WTC11 (cell line): Measurements from ENCODE around the gene CAPN3.

ENCODE experiments used
- CBFB ChIP-seq: sonication (generic); formaldehyde crosslinking; IDR thresholded peaks from 2 replicates; pipeline ENCODE4 v1.8.1; 2022; ENCODE audit warnings: mild to moderate bottlenecking, low read depth, missing genetic modification reagents
- CREM ChIP-seq: sonication (generic); formaldehyde crosslinking; IDR thresholded peaks from 2 replicates; pipeline ENCODE4 v1.8.1; 2022; ENCODE audit warnings: mild to moderate bottlenecking, missing genetic modification reagents, moderate library complexity
- FOXJ3 ChIP-seq: sonication (generic); formaldehyde crosslinking; IDR thresholded peaks from 2 replicates; pipeline ENCODE4 v1.9.0; 2021; ENCODE audit warnings: missing genetic modification reagents, mild to moderate bottlenecking, borderline replicate concordance
- TCF7 ChIP-seq: sonication (generic); formaldehyde crosslinking; IDR thresholded peaks from 2 replicates; pipeline ENCODE4 v1.8.0; 2022; ENCODE audit warnings: mild to moderate bottlenecking, low read depth, missing genetic modification reagents, moderate library complexity
- TP53 ChIP-seq: sonication (generic); formaldehyde crosslinking; IDR thresholded peaks from 2 replicates; pipeline ENCODE4 v1.8.1; 2023; ENCODE audit warnings: mild to moderate bottlenecking, missing genetic modification reagents
- ZNF671 ChIP-seq: fragments of 250-450 bp; sonication (Bioruptor Pico); IDR thresholded peaks from 2 replicates; pipeline ENCODE4 v1.8.0; 2021; ENCODE audit warnings: mild to moderate bottlenecking
- TF ChIP-seq, protein P1 (sequence below): fragments of 200-600 bp; IDR thresholded peaks from 2 replicates; pipeline ENCODE4 v1.8.0; 2022; ENCODE audit warnings: antibody characterized with exemption
- TF ChIP-seq, protein P2 (sequence below): sonication (generic); formaldehyde crosslinking; IDR thresholded peaks from 2 replicates; pipeline ENCODE4 v1.8.1; 2023; ENCODE audit warnings: mild to moderate bottlenecking, missing genetic modification reagents, borderline replicate concordance
- TF ChIP-seq, protein P3 (sequence below): sonication (generic); formaldehyde crosslinking; IDR thresholded peaks from 2 replicates; pipeline ENCODE4 v1.8.1; 2022; ENCODE audit warnings: low read depth, missing genetic modification reagents, borderline replicate concordance
- TF ChIP-seq, protein P4 (sequence below): sonication (generic); formaldehyde crosslinking; conservative IDR thresholded peaks from 2 replicates; pipeline ENCODE4 v1.8.1; 2023; ENCODE audit warnings: mild to moderate bottlenecking, low read depth, missing genetic modification reagents, moderate library complexity

DNA sequence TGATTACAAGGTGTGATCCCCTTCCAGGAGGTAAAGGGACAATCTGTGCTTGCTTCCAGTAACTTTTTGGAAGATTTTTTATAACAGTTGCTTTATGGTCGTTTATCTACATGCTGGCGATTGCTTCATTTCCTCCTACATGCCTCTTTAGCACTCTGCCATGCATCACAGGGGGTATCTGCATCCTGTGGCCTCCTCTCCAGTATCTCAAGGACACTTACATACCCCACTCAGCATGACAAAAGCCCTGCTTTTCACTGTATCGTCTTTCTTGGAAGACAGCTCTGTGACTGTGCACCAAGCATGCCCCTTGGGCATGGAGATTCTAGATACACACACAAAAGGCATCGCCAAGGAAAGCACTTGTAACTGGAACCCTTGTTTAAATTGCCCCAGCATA is 25.3 kb downstream of the CAPN3 start:
- no peak for TF ChIP-seq CBFB (CRISPR knock-in tag)
- TF ChIP-seq, protein P1, sequence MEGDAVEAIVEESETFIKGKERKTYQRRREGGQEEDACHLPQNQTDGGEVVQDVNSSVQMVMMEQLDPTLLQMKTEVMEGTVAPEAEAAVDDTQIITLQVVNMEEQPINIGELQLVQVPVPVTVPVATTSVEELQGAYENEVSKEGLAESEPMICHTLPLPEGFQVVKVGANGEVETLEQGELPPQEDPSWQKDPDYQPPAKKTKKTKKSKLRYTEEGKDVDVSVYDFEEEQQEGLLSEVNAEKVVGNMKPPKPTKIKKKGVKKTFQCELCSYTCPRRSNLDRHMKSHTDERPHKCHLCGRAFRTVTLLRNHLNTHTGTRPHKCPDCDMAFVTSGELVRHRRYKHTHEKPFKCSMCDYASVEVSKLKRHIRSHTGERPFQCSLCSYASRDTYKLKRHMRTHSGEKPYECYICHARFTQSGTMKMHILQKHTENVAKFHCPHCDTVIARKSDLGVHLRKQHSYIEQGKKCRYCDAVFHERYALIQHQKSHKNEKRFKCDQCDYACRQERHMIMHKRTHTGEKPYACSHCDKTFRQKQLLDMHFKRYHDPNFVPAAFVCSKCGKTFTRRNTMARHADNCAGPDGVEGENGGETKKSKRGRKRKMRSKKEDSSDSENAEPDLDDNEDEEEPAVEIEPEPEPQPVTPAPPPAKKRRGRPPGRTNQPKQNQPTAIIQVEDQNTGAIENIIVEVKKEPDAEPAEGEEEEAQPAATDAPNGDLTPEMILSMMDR: no peak
- no peak for TF ChIP-seq ZNF671 (CRISPR knock-in tag)
- TF ChIP-seq, protein P2, sequence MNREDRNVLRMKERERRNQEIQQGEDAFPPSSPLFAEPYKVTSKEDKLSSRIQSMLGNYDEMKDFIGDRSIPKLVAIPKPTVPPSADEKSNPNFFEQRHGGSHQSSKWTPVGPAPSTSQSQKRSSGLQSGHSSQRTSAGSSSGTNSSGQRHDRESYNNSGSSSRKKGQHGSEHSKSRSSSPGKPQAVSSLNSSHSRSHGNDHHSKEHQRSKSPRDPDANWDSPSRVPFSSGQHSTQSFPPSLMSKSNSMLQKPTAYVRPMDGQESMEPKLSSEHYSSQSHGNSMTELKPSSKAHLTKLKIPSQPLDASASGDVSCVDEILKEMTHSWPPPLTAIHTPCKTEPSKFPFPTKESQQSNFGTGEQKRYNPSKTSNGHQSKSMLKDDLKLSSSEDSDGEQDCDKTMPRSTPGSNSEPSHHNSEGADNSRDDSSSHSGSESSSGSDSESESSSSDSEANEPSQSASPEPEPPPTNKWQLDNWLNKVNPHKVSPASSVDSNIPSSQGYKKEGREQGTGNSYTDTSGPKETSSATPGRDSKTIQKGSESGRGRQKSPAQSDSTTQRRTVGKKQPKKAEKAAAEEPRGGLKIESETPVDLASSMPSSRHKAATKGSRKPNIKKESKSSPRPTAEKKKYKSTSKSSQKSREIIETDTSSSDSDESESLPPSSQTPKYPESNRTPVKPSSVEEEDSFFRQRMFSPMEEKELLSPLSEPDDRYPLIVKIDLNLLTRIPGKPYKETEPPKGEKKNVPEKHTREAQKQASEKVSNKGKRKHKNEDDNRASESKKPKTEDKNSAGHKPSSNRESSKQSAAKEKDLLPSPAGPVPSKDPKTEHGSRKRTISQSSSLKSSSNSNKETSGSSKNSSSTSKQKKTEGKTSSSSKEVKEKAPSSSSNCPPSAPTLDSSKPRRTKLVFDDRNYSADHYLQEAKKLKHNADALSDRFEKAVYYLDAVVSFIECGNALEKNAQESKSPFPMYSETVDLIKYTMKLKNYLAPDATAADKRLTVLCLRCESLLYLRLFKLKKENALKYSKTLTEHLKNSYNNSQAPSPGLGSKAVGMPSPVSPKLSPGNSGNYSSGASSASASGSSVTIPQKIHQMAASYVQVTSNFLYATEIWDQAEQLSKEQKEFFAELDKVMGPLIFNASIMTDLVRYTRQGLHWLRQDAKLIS (CRISPR knock-in tag): no peak
- TF ChIP-seq TP53: no peak
- TF ChIP-seq, protein P3, sequence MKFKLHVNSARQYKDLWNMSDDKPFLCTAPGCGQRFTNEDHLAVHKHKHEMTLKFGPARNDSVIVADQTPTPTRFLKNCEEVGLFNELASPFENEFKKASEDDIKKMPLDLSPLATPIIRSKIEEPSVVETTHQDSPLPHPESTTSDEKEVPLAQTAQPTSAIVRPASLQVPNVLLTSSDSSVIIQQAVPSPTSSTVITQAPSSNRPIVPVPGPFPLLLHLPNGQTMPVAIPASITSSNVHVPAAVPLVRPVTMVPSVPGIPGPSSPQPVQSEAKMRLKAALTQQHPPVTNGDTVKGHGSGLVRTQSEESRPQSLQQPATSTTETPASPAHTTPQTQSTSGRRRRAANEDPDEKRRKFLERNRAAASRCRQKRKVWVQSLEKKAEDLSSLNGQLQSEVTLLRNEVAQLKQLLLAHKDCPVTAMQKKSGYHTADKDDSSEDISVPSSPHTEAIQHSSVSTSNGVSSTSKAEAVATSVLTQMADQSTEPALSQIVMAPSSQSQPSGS (CRISPR knock-in tag): no peak
- TF ChIP-seq, protein P4, sequence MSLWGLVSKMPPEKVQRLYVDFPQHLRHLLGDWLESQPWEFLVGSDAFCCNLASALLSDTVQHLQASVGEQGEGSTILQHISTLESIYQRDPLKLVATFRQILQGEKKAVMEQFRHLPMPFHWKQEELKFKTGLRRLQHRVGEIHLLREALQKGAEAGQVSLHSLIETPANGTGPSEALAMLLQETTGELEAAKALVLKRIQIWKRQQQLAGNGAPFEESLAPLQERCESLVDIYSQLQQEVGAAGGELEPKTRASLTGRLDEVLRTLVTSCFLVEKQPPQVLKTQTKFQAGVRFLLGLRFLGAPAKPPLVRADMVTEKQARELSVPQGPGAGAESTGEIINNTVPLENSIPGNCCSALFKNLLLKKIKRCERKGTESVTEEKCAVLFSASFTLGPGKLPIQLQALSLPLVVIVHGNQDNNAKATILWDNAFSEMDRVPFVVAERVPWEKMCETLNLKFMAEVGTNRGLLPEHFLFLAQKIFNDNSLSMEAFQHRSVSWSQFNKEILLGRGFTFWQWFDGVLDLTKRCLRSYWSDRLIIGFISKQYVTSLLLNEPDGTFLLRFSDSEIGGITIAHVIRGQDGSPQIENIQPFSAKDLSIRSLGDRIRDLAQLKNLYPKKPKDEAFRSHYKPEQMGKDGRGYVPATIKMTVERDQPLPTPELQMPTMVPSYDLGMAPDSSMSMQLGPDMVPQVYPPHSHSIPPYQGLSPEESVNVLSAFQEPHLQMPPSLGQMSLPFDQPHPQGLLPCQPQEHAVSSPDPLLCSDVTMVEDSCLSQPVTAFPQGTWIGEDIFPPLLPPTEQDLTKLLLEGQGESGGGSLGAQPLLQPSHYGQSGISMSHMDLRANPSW: no peak
- no peak for TF ChIP-seq FOXJ3 (CRISPR knock-in tag)
- no peak for TF ChIP-seq CREM
- TF ChIP-seq TCF7: no peak
